ENCODE data around the gene TUBGCP6. TPM values are rescaled to one million over a fixed set of nuclear protein-coding genes. Genes with fewer than 3 reads are reported as not detected.

The TUBGCP6 gene
- total RNA-seq, 1 donor from 2014 or later = 16.9 TPM

GRCh38 chr22:50256258-50256862 is 11.5 kb upstream of the TUBGCP6 start:
- no peak for DNase-seq (ENCODE audit: low spot score)
- Mint-ChIP-seq H3K27ac (no peak overlapping the region), H3K4me3 (no peak overlapping the region), H3K36me3 (no peaks in the 10 kb centered on the region), H3K4me1 (no peaks in the 10 kb centered on the region), H3K27me3 (ENCODE audit: insufficient read depth, low read depth) (peaks cover 6% of the 10 kb centered on the region), H3K9me3 (no peaks in the 10 kb centered on the region)
- Histone ChIP-seq H3K4me1 (no peaks in the 10 kb centered on the region), H3K27me3 (peaks cover 13% of the 10 kb centered on the region), H3K9ac (no peak overlapping the region), H3K79me2 (ENCODE audit: low read depth) (no peaks in the 10 kb centered on the region), H3K9me3 (ENCODE audit: low read depth) (no peaks in the 10 kb centered on the region), H2AFZ (replicated peaks) (no peak overlapping the region), H4K20me1 (ENCODE audit: low read depth) (peaks cover 52% of the 10 kb centered on the region), H3F3A (ENCODE audit: low read depth) (peaks cover 13% of the 10 kb centered on the region), H3K27ac (no peak overlapping the region), H3K36me3 (no peaks in the 10 kb centered on the region), H3K4me3 (no peak overlapping the region), H3K4me2 (no peak overlapping the region)
- TF ChIP-seq EZH2 (IDR thresholded peaks at IDR 0.05) (no peak), EZH2phosphoT487 (IDR thresholded peaks at IDR 0.05) (no peak), CTCF (IDR thresholded peaks at IDR 0.05) (no peak)

- H3K4me3 ChIP-seq = no peak overlapping the region
- Mint-ChIP-seq H3K27me3 (ENCODE audit: insufficient read depth, low read depth) (peaks cover 6% of the 10 kb centered on the region), H3K36me3 (no peaks in the 10 kb centered on the region), H3K27ac (no peak overlapping the region), H3K9me3 (no peaks in the 10 kb centered on the region), H3K4me1 (no peaks in the 10 kb centered on the region), H3K4me3 (no peak overlapping the region)
- no peak for DNase-seq (ENCODE audit: low spot score)
- TF ChIP-seq EZH2 (IDR thresholded peaks at IDR 0.05) (no peak), CTCF (IDR thresholded peaks at IDR 0.05) (no peak), EZH2phosphoT487 (IDR thresholded peaks at IDR 0.05) (no peak)
- H3K27me3 ChIP-seq = peaks cover 8% of the 10 kb centered on the region
- no peaks in the 10 kb centered on the region for H3K4me1 ChIP-seq
- no peak overlapping the region for H3K27ac ChIP-seq
- H3K79me2 ChIP-seq (ENCODE audit: low read depth) = no peaks in the 10 kb centered on the region
- peaks cover 51% of the 10 kb centered on the region for H4K20me1 ChIP-seq (ENCODE audit: low read depth)
- H3K9ac ChIP-seq = no peak overlapping the region
- H3K9me3 ChIP-seq (ENCODE audit: low read depth) = no peaks in the 10 kb centered on the region
- H3K36me3 ChIP-seq = no peaks in the 10 kb centered on the region
- no peak overlapping the region for H2AFZ ChIP-seq (replicated peaks)
- H3K4me2 ChIP-seq = no peak overlapping the region
- H3F3A ChIP-seq (ENCODE audit: low read depth) = peaks cover 14% of the 10 kb centered on the region
Observed at GRCh38 chr22:50255607-50256006, 10.8 kb upstream of the TUBGCP6 start.

GRCh38 chr22:50255099-50255498 is 10.3 kb upstream of the TUBGCP6 start:
- no peak for DNase-seq (ENCODE audit: low spot score)
- peaks cover 18% of the 10 kb centered on the region for H3F3A ChIP-seq (ENCODE audit: low read depth)
- peaks cover 3% of the 10 kb centered on the region for H3K27me3 ChIP-seq
- TF ChIP-seq EZH2phosphoT487 (IDR thresholded peaks at IDR 0.05) = no peak
- TF ChIP-seq CTCF (IDR thresholded peaks at IDR 0.05) = no peak
- no peak for TF ChIP-seq EZH2 (IDR thresholded peaks at IDR 0.05)
- H3K36me3 Mint-ChIP-seq = no peaks in the 10 kb centered on the region
- no peak overlapping the region for H2AFZ ChIP-seq (replicated peaks)
- H3K9ac ChIP-seq = no peak overlapping the region
- no peaks in the 10 kb centered on the region for H3K36me3 ChIP-seq
- no peak overlapping the region for H3K4me3 Mint-ChIP-seq
- H3K9me3 Mint-ChIP-seq = no peaks in the 10 kb centered on the region
- no peak overlapping the region for H3K27ac Mint-ChIP-seq
- no peak overlapping the region for H3K4me2 ChIP-seq
- no peak overlapping the region for H3K4me3 ChIP-seq
- H3K9me3 ChIP-seq (ENCODE audit: low read depth) = no peaks in the 10 kb centered on the region
- H3K27ac ChIP-seq = no peak overlapping the region
- H3K4me1 ChIP-seq = peaks cover 4% of the 10 kb centered on the region
- no peaks in the 10 kb centered on the region for H3K79me2 ChIP-seq (ENCODE audit: low read depth)
- peaks cover 51% of the 10 kb centered on the region for H4K20me1 ChIP-seq (ENCODE audit: low read depth)
- H3K4me1 Mint-ChIP-seq = peaks cover 4% of the 10 kb centered on the region
- H3K27me3 Mint-ChIP-seq (ENCODE audit: insufficient read depth, low read depth) = peaks cover 6% of the 10 kb centered on the region

Measured in neural progenitor cell (in vitro differentiated cells).